ENCODE measurements around the gene CUBN.
"Not testable (repeated sequence)": the region's sequence is repeated elsewhere in the genome, so short reads cannot be mapped to it uniquely, and the experiment has no call there.

CUBN gene

GRCh38 chr10:17140386-17140761 lies 10.8 kb upstream of the CUBN start:
- no peak for FAIRE-seq

GRCh38 chr10:17138460-17139042 lies 8.9 kb upstream of the CUBN start:
- FAIRE-seq = no peak

GRCh38 chr10:17134737-17135260 lies 5.2 kb upstream of the CUBN start:
- no peak for FAIRE-seq

GRCh38 chr10:17134282-17134681 lies 4.7 kb upstream of the CUBN start:
- FAIRE-seq = no peak

GRCh38 chr10:17128261-17128660 lies 1.4 kb downstream of the CUBN start:
- no peak for FAIRE-seq

- FAIRE-seq = no peak
Measured at GRCh38 chr10:17126327-17126726, 3.3 kb downstream of the CUBN start.

- no peak for FAIRE-seq
Measured at GRCh38 chr10:17125206-17125893, 4.3 kb downstream of the CUBN start.

- FAIRE-seq = no peak
Measured at GRCh38 chr10:17123961-17124360, 5.7 kb downstream of the CUBN start.

- FAIRE-seq = no peak
Measured at GRCh38 chr10:17122726-17123661, 6.6 kb downstream of the CUBN start.

GRCh38 chr10:17122052-17122451 lies 7.6 kb downstream of the CUBN start:
- FAIRE-seq = no peak

- FAIRE-seq = no peak
Measured at GRCh38 chr10:17120694-17121093, 8.9 kb downstream of the CUBN start.

- FAIRE-seq = no peak
Measured at GRCh38 chr10:17119845-17120244, 9.8 kb downstream of the CUBN start.

GRCh38 chr10:17116193-17116592 lies 13.4 kb downstream of the CUBN start:
- no peak for FAIRE-seq

- FAIRE-seq = no peak
Measured at GRCh38 chr10:17115683-17116082, 13.9 kb downstream of the CUBN start.

GRCh38 chr10:17114878-17115444 lies 14.7 kb downstream of the CUBN start:
- not testable (repeated sequence) for FAIRE-seq

- FAIRE-seq = no peak
Measured at GRCh38 chr10:17113889-17114540, 15.6 kb downstream of the CUBN start.

GRCh38 chr10:17113346-17113745 lies 16.3 kb downstream of the CUBN start:
- no peak for FAIRE-seq

- no peak for FAIRE-seq
Measured at GRCh38 chr10:17112566-17112965, 17.0 kb downstream of the CUBN start.

- no peak for FAIRE-seq
Measured at GRCh38 chr10:17109475-17110207, 20.0 kb downstream of the CUBN start.

GRCh38 chr10:17109046-17109445 lies 20.6 kb downstream of the CUBN start:
- no peak for FAIRE-seq

- FAIRE-seq = no peak
Measured at GRCh38 chr10:17106991-17107390, 22.6 kb downstream of the CUBN start.

GRCh38 chr10:17101910-17102266 lies 27.7 kb downstream of the CUBN start:
- no peak for FAIRE-seq
